Pancreas (tissue), 10 donors: ENCODE results near the gene PPP2R2C. TPM values are rescaled to one million over a fixed set of nuclear protein-coding genes. Genes with fewer than 3 reads are reported as not detected.

ENCODE experiments used
- ATAC-seq, 4 donors: fragments of 200-7000 bp; cut with Tn5 transposase; one replicate each; pipeline versions ENCODE4 v1.8.0 to v1.9.1; 2020; ENCODE audit warnings: mild to moderate bottlenecking in 4 of 4, moderate library complexity in 4 of 4
- DNase-seq, 6 donors: peaks; one replicate each; pipeline ENCODE4 v3.0.0-alpha.2; 2020
- FAIRE-seq: peaks from 2 replicates; lab custom pipeline; 2012; peaks lifted over from hg19 to GRCh38; lab: Jason Lieb, UNC
- H3K27ac ChIP-seq, 4 donors: fragments of 200-600 bp; sonication (generic); 1 replicate in 3 of 4; 2 replicates in 1 of 4; pipeline versions ENCODE4 v1.5.0 to v1.8.0; 2020
- H3K27me3 ChIP-seq, 4 donors: fragments of 200-600 bp; one replicate each; pipeline ENCODE4 v1.8.0; 2021
- H3K36me3 ChIP-seq, 3 donors: fragments of 200-600 bp; sonication (generic) in 1 of 3; one replicate each; pipeline versions ENCODE4 v1.5.0 to v1.8.0; 2020 to 2021
- H3K4me1 ChIP-seq, 3 donors: fragments of 200-600 bp; one replicate each; pipeline ENCODE4 v1.8.0; 2021
- H3K4me3 ChIP-seq, 4 donors: fragments of 200-600 bp; sonication (generic) in 2 of 4; one replicate each; pipeline versions ENCODE4 v1.5.0 to v1.8.0; 2020 to 2021
- H3K9me3 ChIP-seq, 4 donors: fragments of 200-600 bp; one replicate each; pipeline ENCODE4 v1.8.0; 2021
- CTCF ChIP-seq, 4 donors: fragments of 200-600 bp; sonication (generic) in 3 of 4; IDR thresholded peaks; one replicate each; pipeline versions ENCODE4 v1.5.0 to v1.8.0; 2021; ENCODE audit warnings: antibody characterized with exemption in 4 of 4
- WGBS, 2 donors: extraction: QIAGEN DNeasy Blood & Tissue Kit; methylation state at CpG; one replicate each; pipeline ENCODE4 v1.1.7; 2013; 5-methylcytosine and 5-hydroxymethylcytosine counted together
- intact Hi-C, 3 donors: fragments of 100-400 bp; cut with DNase I; formaldehyde crosslinking; loops; one replicate each; pipeline versions ENCODE4 v1.11.1 to v1.14.2; 2022
- polyA plus RNA-seq, 2 donors: library from polyadenylated mRNA; stranded (reverse); fragments of 200-250 nt; gene quantifications; one replicate each; pipeline ENCODE4 v1.2.3, GENCODE V29; 2013
- total RNA-seq, 6 donors: library from RNA; stranded (reverse); fragmentation: NEBNext Ultra II Directional in 4 of 6; extraction: Animal tissue kit (Norgen Biotek cat#: 25700) in 4 of 6; gene quantifications; one replicate each; pipeline versions ENCODE4 v1.2.1 to v1.2.4, GENCODE V29; 2021 to 2023
- donor health status: healthy with polysubstance abuse.
- donor health status: DM: no; HTN: no; CAD: no; lungs with moderate emphysema.
- donor health status: DM: no; HTN: no; CAD: no.
- donor health status: control.
- donor health status: control.
- donor health status: Bipolar disorder and iron deficiency.
- donor health status: DM: yes; HTN: yes; CAD: no.
- donor health status: DM: no; HTN: no; CAD: no.
- donor health status: DM: no; HTN: no; CAD: no.
- donor health status: DM: yes; HTN: yes; CAD: no.

PPP2R2C gene
- total and polyA plus RNA-seq, 8 donors: 0.05 to 2.0 (median 0.55) TPM

- ATAC-seq (no peak), FAIRE-seq (no peak), DNase-seq (peak in 2 of 6 donors; percentile 11 to 33)
- no peaks in the 10 kb centered on the region for H3K27me3 ChIP-seq
- no peaks in the 10 kb centered on the region for H3K9me3 ChIP-seq
- intact Hi-C loops: no loop called here
- no peaks in the 10 kb centered on the region for H3K36me3 ChIP-seq
- H3K4me1 ChIP-seq: no peaks in the 10 kb centered on the region
- WGBS, 2 donors: 24 to 32% methylated on average over 24 of the region's 24 CpGs
- no peak overlapping the region for H3K4me3 ChIP-seq
- no peak overlapping the region for H3K27ac ChIP-seq
- no peak for TF ChIP-seq CTCF (IDR thresholded peaks at IDR 0.05)
Observed at GRCh38 chr4:6379767-6380745, 92.4 kb downstream of the PPP2R2C start.

- Histone ChIP-seq H3K36me3 (no peaks in the 10 kb centered on the region), H3K9me3 (no peaks in the 10 kb centered on the region), H3K4me3 (no peak overlapping the region), H3K27ac (no peak overlapping the region), H3K4me1 (no peaks in the 10 kb centered on the region), H3K27me3 (no peaks in the 10 kb centered on the region)
- intact Hi-C loops: no loop called here
- DNase-seq (peak in 2 of 6 donors; percentile 7 to 30), ATAC-seq (no peak), FAIRE-seq (no peak)
- TF ChIP-seq CTCF (IDR thresholded peaks at IDR 0.05): no peak
- WGBS, 2 donors: 62 to 75% methylated on average over 41 of the region's 41 CpGs
Observed at GRCh38 chr4:6378493-6379445, 93.6 kb downstream of the PPP2R2C start.

- DNase-seq: peak in 2 of 6 donors; percentile 10 to 42
Observed at GRCh38 chr4:6377626-6378492, 94.6 kb downstream of the PPP2R2C start.

More at GRCh38 chr4:6377626-6378492, 94.6 kb downstream of the PPP2R2C start:
- H3K4me3 ChIP-seq: no peak overlapping the region
- WGBS, 2 donors: 41 to 43% methylated on average over 25 of the region's 25 CpGs
- H3K4me1 ChIP-seq: no peaks in the 10 kb centered on the region
- H3K27me3 ChIP-seq: no peaks in the 10 kb centered on the region
- no peak for FAIRE-seq
- no peak for TF ChIP-seq CTCF (IDR thresholded peaks at IDR 0.05)
- H3K36me3 ChIP-seq: no peaks in the 10 kb centered on the region
- intact Hi-C loops: no loop called here
- ATAC-seq: no peak
- H3K9me3 ChIP-seq: no peaks in the 10 kb centered on the region
- no peak overlapping the region for H3K27ac ChIP-seq
